H9 (cell line): ENCODE data around the gene GFOD2. TPM values are rescaled to one million over a fixed set of nuclear protein-coding genes. Genes with fewer than 3 reads are reported as not detected.

Source experiments
- DNase-seq: peaks from one replicate; pipeline ENCODE4 v3.0.0-alpha.2; 2017
- H2AFZ ChIP-seq: one replicate; pipeline ENCODE4 v1.6.1; 2013; ENCODE audit warnings: mild to moderate bottlenecking, low read length, control low read depth, moderate library complexity
- H2AK5ac ChIP-seq: 2 replicates; pipeline ENCODE4 v1.6.1; 2013; ENCODE audit warnings: low read length, control low read depth, mixed read lengths; ENCODE audit not compliant: insufficient read length
- H2BK120ac ChIP-seq: one replicate; pipeline ENCODE4 v1.6.1; 2013; ENCODE audit warnings: low read depth, mild to moderate bottlenecking, low read length, control low read depth, inconsistent platforms; ENCODE audit not compliant: poor library complexity, severe bottlenecking
- H2BK12ac ChIP-seq: 2 replicates; pipeline ENCODE4 v1.6.1; 2013; ENCODE audit warnings: low read length, control low read depth, mixed read lengths, low read depth; ENCODE audit not compliant: insufficient read length
- H2BK15ac ChIP-seq: 2 replicates; pipeline ENCODE4 v1.6.1; 2013; ENCODE audit warnings: low read depth, low read length, control low read depth
- H2BK20ac ChIP-seq: one replicate; pipeline ENCODE4 v1.6.1; 2013; ENCODE audit warnings: low read depth, mild to moderate bottlenecking, low read length, control low read depth, inconsistent platforms; ENCODE audit not compliant: poor library complexity, severe bottlenecking
- H2BK5ac ChIP-seq: 2 replicates; pipeline ENCODE4 v1.6.1; 2013; ENCODE audit warnings: low read length, control low read depth, mixed read lengths; ENCODE audit not compliant: insufficient read length
- H3K14ac ChIP-seq: 2 replicates; pipeline ENCODE4 v1.6.1; 2013; ENCODE audit warnings: low read length, control low read depth; ENCODE audit not compliant: insufficient read depth
- H3K18ac ChIP-seq: 2 replicates; pipeline ENCODE4 v1.6.1; 2013; ENCODE audit warnings: low read depth, mild to moderate bottlenecking, mixed read lengths, low read length, control low read depth; ENCODE audit not compliant: insufficient read length
- H3K23ac ChIP-seq: 2 replicates; pipeline ENCODE4 v1.6.1; 2013; ENCODE audit warnings: low read length, control low read depth, mixed read lengths, low read depth; ENCODE audit not compliant: insufficient read length
- H3K23me2 ChIP-seq: 2 replicates; pipeline ENCODE4 v1.6.1; 2013; ENCODE audit warnings: low read depth, mild to moderate bottlenecking, mixed read lengths, low read length, control low read depth; ENCODE audit not compliant: insufficient read length, poor library complexity, severe bottlenecking
- H3K27ac ChIP-seq: 2 replicates; pipeline ENCODE4 v1.5.1; 2013; ENCODE audit warnings: low read length, control low read depth, mixed read lengths, low read depth; ENCODE audit not compliant: insufficient read length
- H3K27me3 ChIP-seq: 2 replicates; pipeline ENCODE4 v1.6.1; 2013; ENCODE audit warnings: low read length, control low read depth, inconsistent platforms; ENCODE audit not compliant: insufficient read depth
- H3K4ac ChIP-seq: 2 replicates; pipeline ENCODE4 v1.6.1; 2013; ENCODE audit warnings: low read depth, mild to moderate bottlenecking, control low read depth, inconsistent platforms, low read length, moderate library complexity
- H3K4me1 ChIP-seq: 2 replicates; pipeline ENCODE4 v1.6.1; 2013; ENCODE audit warnings: low read length, control low read depth, inconsistent platforms; ENCODE audit not compliant: insufficient read depth
- H3K4me2 ChIP-seq: 2 replicates; pipeline ENCODE4 v1.6.1; 2013; ENCODE audit warnings: low read length, control low read depth, mixed read lengths; ENCODE audit not compliant: insufficient read length, insufficient read depth
- H3K56ac ChIP-seq: 2 replicates; pipeline ENCODE4 v1.6.1; 2013; ENCODE audit warnings: low read depth, mild to moderate bottlenecking, mixed read lengths, low read length, control low read depth; ENCODE audit not compliant: insufficient read length
- H3K79me1 ChIP-seq: 2 replicates; pipeline ENCODE4 v1.6.1; 2013; ENCODE audit warnings: low read depth, mild to moderate bottlenecking, moderate library complexity, low read length, control low read depth, inconsistent platforms; ENCODE audit not compliant: insufficient read depth, poor library complexity, severe bottlenecking
- H3K79me2 ChIP-seq: 2 replicates; pipeline ENCODE4 v1.6.1; 2013; ENCODE audit warnings: low read length, control low read depth, inconsistent platforms; ENCODE audit not compliant: insufficient read depth
- H3K9ac ChIP-seq: 2 replicates; pipeline ENCODE4 v1.6.1; 2013; ENCODE audit warnings: low read length, control low read depth, mixed read lengths; ENCODE audit not compliant: insufficient read length; ENCODE audit errors: extremely low read depth
- H3K9me3 ChIP-seq: one replicate; pipeline ENCODE4 v1.6.1; 2013; ENCODE audit warnings: low read depth, low read length, inconsistent platforms; ENCODE audit not compliant: control insufficient read depth
- H3T11ph ChIP-seq: one replicate; pipeline ENCODE4 v1.6.1; 2013; ENCODE audit warnings: mild to moderate bottlenecking, low read length, control low read depth, inconsistent platforms
- H4K20me1 ChIP-seq: one replicate; pipeline ENCODE4 v1.6.1; 2013; ENCODE audit not compliant: control insufficient read depth, insufficient read length, insufficient read depth
- H4K5ac ChIP-seq: 2 replicates; pipeline ENCODE4 v1.6.1; 2013; ENCODE audit warnings: low read depth, mild to moderate bottlenecking, mixed read lengths, low read length, control low read depth; ENCODE audit not compliant: insufficient read length
- H4K8ac ChIP-seq: replicated peaks from 2 replicates; pipeline ENCODE4 v1.6.1; 2013; ENCODE audit warnings: low read length, control low read depth, mixed read lengths, low read depth; ENCODE audit not compliant: insufficient read length
- H4K91ac ChIP-seq: 2 replicates; pipeline ENCODE4 v1.6.1; 2013; ENCODE audit warnings: low read depth, mild to moderate bottlenecking, moderate library complexity, mixed read lengths, low read length, control low read depth; ENCODE audit not compliant: insufficient read length
- H3K27ac Mint-ChIP-seq, 3 experiments: 2 replicates in 2 of 3; 3 replicates in 1 of 3; pipeline ENCODE4 v1.8.0; 2020 to 2021; ENCODE audit warnings: mixed read lengths in 3 of 3, mild to moderate bottlenecking in 1 of 3, moderate library complexity in 1 of 3
- H3K27me3 Mint-ChIP-seq: 2 replicates; pipeline ENCODE4 v1.8.0; 2021; ENCODE audit warnings: low read depth, mild to moderate bottlenecking, moderate library complexity, mixed read lengths
- H3K36me3 Mint-ChIP-seq, 3 experiments: 2 replicates in 2 of 3; 3 replicates in 1 of 3; pipeline ENCODE4 v1.8.0; 2020 to 2021; ENCODE audit warnings: low read depth in 3 of 3, mixed read lengths in 3 of 3; ENCODE audit not compliant: insufficient read depth in 1 of 3
- H3K4me1 Mint-ChIP-seq, 2 experiments: 2 replicates each; pipeline ENCODE4 v1.8.0; 2020; ENCODE audit warnings: mixed read lengths in 2 of 2
- H3K4me3 Mint-ChIP-seq, 2 experiments: 2 replicates in 1 of 2; 3 replicates in 1 of 2; pipeline ENCODE4 v1.8.0; 2020 to 2021; ENCODE audit warnings: mild to moderate bottlenecking in 2 of 2, mixed read lengths in 2 of 2, moderate library complexity in 1 of 2
- H3K9me3 Mint-ChIP-seq, 2 experiments: 2 replicates in 1 of 2; 3 replicates in 1 of 2; pipeline ENCODE4 v1.8.0; 2020; ENCODE audit warnings: mild to moderate bottlenecking in 2 of 2, mixed read lengths in 2 of 2, moderate library complexity in 1 of 2
- CTCF ChIP-seq: fragments of 200-600 bp; sonication (generic); conservative IDR thresholded peaks from 3 replicates; pipeline ENCODE4 v1.8.0; 2021; ENCODE audit warnings: antibody characterized with exemption, mild to moderate bottlenecking
- WGBS: extraction: QIAGEN DNeasy Blood & Tissue Kit; methylation state at CpG from one replicate; pipeline ENCODE4 v1.1.7; 2013; ENCODE audit warnings: missing lambda C conversion rate, low lambda C conversion rate, mixed read lengths; ENCODE audit not compliant: insufficient read length; ENCODE audit errors: extremely low coverage; 5-methylcytosine and 5-hydroxymethylcytosine counted together
- total RNA-seq: library from RNA; stranded (reverse); gene quantifications from 2 replicates; pipeline ENCODE4 v1.2.1, GENCODE V29; 2021

The GFOD2 gene
- total RNA-seq, 1 experiment from 2014 or later: 21.8 TPM

DNA sequence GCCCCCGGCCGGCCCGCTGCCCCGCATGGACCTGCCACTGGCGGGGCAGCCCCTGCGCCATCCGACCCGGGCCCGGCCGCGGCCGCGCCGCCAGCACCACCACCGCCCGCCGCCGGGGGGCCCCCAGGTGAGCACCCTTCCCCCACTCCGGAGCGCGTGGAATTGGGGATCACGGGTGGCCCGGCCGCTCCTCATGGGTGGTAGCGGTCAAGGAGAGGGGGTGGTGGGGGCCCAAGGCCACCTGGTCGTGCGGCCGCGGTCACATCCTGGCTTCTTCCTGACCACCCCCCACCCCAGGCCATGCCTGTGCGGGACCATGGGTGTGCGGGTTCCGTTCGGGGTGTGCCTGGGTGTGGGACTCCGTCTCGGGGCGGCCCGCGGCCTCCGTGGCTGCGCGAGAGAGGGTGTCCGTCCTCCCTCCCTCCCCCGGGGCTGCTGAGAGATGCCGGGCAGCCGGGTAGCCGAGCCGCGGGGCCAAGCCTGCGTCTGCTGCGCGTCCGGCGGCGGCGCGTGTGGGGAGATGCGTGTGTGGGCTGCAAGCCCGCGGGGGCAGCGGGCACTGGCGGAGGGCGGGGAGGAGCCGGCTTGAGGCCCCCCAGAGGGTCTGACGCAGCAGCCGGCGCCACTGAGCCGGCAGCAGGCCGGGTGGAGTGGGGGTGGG, 65.9 kb downstream of the GFOD2 start:
- no peaks in the 10 kb centered on the region for H4K20me1 ChIP-seq
- H3K56ac ChIP-seq: no peak overlapping the region
- no CpG with 5 or more reads among the region's 68 CpGs for WGBS
- H3K14ac ChIP-seq: peak overlapping the region; percentile 67; the same call in 1 of the 2 replicates
- H3K9ac ChIP-seq: no peak overlapping the region
- no peak for DNase-seq
- no peak overlapping the region for H2BK5ac ChIP-seq
- peaks cover 3% of the 10 kb centered on the region for H3K23me2 ChIP-seq
- H3K4me1 ChIP-seq: no peaks in the 10 kb centered on the region
- no peak overlapping the region for H3K23ac ChIP-seq
- no peak overlapping the region for H2BK12ac ChIP-seq
- peaks cover 5% of the 10 kb centered on the region for H3K27me3 Mint-ChIP-seq
- no peak overlapping the region for H3T11ph ChIP-seq
- H3K36me3 Mint-ChIP-seq: peaks cover 12 to 52% (median 44%) of the 10 kb centered on the region in 3 experiments
- peaks cover 2 to 6% of the 10 kb centered on the region in 2 experiments; a peak in 3 of 4 replicates for H3K4me1 Mint-ChIP-seq
- H3K4ac ChIP-seq: no peak overlapping the region
- H3K4me3 Mint-ChIP-seq: peak overlapping the region; percentile 80 to 84
- H2AFZ ChIP-seq: no peak overlapping the region
- no peak overlapping the region for H2BK15ac ChIP-seq
- H3K27me3 ChIP-seq: no peaks in the 10 kb centered on the region; the same call in 1 of the 2 replicates
- H3K79me1 ChIP-seq: no peaks in the 10 kb centered on the region
- H2AK5ac ChIP-seq: no peak overlapping the region
- no peak overlapping the region for H4K8ac ChIP-seq
- H3K27ac Mint-ChIP-seq: no peak overlapping the region
- no peak overlapping the region for H4K5ac ChIP-seq
- H3K27ac ChIP-seq: no peak overlapping the region
- no peak overlapping the region for H3K18ac ChIP-seq
- no peaks in the 10 kb centered on the region for H3K79me2 ChIP-seq
- H3K4me2 ChIP-seq: peak overlapping the region; percentile 68
- H4K91ac ChIP-seq: no peak overlapping the region
- H2BK120ac ChIP-seq: no peak overlapping the region
- no peak overlapping the region for H2BK20ac ChIP-seq
- no peaks in the 10 kb centered on the region for H3K9me3 ChIP-seq
- TF ChIP-seq CTCF: peak; percentile 62; the same call in 2 of the 3 replicates
- no peaks in the 10 kb centered on the region; a peak in 1 of 5 replicates for H3K9me3 Mint-ChIP-seq
